Ishikawa (cell line): ENCODE results near the gene IFI30.

Experiments used
- CEBPB ChIP-seq: IDR thresholded peaks from 2 replicates; pipeline ENCODE4 v1.6.1; 2012
- CREB1 ChIP-seq: IDR thresholded peaks from 2 replicates; pipeline ENCODE4 v1.6.1; 2012; ENCODE audit warnings: low read depth
- EGR1 ChIP-seq: IDR thresholded peaks from 2 replicates; pipeline ENCODE4 v1.6.1; 2012
- EP300 ChIP-seq: IDR thresholded peaks from 2 replicates; pipeline ENCODE4 v1.6.1; 2012; ENCODE audit warnings: borderline replicate concordance
- FOXM1 ChIP-seq: IDR thresholded peaks from 2 replicates; pipeline ENCODE4 v1.6.1; 2012; ENCODE audit warnings: low read depth, borderline replicate concordance
- NFIC ChIP-seq: IDR thresholded peaks from 2 replicates; pipeline ENCODE4 v1.6.1; 2012
- RAD21 ChIP-seq: IDR thresholded peaks from 2 replicates; pipeline ENCODE4 v1.6.1; 2012; ENCODE audit warnings: low read depth
- TAF1 ChIP-seq: IDR thresholded peaks from 2 replicates; pipeline ENCODE4 v1.6.1; 2012; ENCODE audit warnings: low read depth, mild to moderate bottlenecking
- TCF12 ChIP-seq: IDR thresholded peaks from 2 replicates; pipeline ENCODE4 v1.6.1; 2012; ENCODE audit warnings: low read depth
- TEAD4 ChIP-seq: IDR thresholded peaks from 2 replicates; pipeline ENCODE4 v1.6.1; 2012
- YY1 ChIP-seq: IDR thresholded peaks from 2 replicates; pipeline ENCODE4 v1.6.1; 2012; ENCODE audit warnings: low read depth
- ZBTB7A ChIP-seq: IDR thresholded peaks from 2 replicates; pipeline ENCODE4 v1.6.1; 2012; ENCODE audit warnings: low read depth
- TF ChIP-seq, protein P1 (sequence below): IDR thresholded peaks from 2 replicates; pipeline ENCODE4 v1.6.1; 2012
- TF ChIP-seq, protein P2 (sequence below): IDR thresholded peaks from 2 replicates; pipeline ENCODE4 v1.6.1; 2012
- TF ChIP-seq, protein P3 (sequence below): IDR thresholded peaks from 2 replicates; pipeline ENCODE4 v1.6.1; 2012; ENCODE audit warnings: low read depth, mild to moderate bottlenecking

Gene IFI30

DNA sequence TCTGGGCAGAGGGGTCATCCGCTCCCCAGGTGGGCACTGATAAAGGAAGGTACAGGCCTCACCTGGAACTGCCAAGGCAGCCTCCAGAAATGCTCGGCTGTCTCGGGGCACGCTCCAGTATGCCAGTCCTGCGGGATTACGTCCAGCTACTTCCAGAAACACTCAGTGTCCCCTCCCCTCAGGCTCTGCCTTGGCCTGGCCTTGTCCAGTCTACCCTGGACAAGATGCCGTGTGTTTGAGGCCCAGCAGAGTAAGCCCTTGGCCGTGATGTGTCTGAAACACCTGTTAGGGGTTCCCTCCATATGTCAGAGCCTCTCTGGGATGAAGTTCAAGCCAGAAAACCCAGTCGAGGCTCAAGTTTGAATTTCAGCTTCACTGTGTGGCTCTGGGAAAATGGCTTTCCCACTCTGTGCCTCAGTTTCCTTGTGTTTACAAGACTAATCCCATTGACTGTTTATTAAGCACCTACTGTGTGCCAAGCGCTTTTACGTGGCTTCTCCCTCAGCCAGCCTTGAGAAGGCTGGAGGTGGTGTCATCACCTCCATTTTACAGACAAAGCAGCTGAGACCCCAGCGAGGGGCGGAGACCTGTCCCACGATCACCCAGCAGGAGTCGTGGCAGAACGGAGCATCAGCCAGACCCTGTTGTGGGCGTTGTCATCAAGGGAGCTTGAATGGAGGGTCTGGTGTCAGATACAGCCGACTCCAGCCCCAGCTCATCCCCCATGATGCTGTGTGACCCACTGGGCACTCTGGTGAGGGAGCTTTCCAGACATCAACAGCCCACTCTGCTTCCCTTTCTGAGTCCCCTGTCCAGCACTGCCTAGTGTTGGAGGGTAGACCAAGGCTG lies 22.6 kb upstream of the IFI30 start:
- TF ChIP-seq FOXM1 = no peak
- no peak for TF ChIP-seq ZBTB7A
- TF ChIP-seq RAD21 = no peak
- no peak for TF ChIP-seq EP300
- TF ChIP-seq EGR1 = no peak

DNA sequence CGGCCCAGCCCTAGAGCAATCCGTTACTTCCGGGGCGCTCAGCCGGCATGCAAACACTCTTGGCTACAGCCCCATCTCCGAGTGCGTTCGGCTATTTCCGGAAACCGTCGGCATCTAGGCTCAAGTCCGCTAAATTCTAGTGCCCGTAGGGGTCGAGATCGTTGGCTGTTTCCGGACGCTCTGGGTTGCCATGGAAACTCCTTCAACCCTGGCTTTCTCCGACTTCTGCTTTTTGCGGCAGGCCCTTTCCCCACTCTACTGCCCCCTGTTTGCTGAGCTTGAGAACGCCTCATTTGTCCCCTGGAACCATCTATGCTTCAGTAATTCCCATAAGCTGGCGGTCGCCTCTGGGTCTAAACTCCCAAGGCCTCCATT lies 21.2 kb upstream of the IFI30 start:
- TF ChIP-seq CEBPB (no peak), YY1 (peak; percentile 8; the same call in 1 of the 2 replicates), ZBTB7A (no peak; the same call in 1 of the 2 replicates), EGR1 (no peak), EP300 (no peak), TCF12 (no peak), FOXM1 (no peak), NFIC (no peak), RAD21 (peak; percentile 22; the same call in 1 of the 2 replicates), CREB1 (no peak), TAF1 (no peak; the same call in 1 of the 2 replicates), TEAD4 (peak; percentile 38; the same call in 1 of the 2 replicates)
- TF ChIP-seq, protein P1, sequence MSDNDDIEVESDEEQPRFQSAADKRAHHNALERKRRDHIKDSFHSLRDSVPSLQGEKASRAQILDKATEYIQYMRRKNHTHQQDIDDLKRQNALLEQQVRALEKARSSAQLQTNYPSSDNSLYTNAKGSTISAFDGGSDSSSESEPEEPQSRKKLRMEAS = no peak
- TF ChIP-seq, protein P2, sequence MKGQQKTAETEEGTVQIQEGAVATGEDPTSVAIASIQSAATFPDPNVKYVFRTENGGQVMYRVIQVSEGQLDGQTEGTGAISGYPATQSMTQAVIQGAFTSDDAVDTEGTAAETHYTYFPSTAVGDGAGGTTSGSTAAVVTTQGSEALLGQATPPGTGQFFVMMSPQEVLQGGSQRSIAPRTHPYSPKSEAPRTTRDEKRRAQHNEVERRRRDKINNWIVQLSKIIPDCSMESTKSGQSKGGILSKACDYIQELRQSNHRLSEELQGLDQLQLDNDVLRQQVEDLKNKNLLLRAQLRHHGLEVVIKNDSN = no peak
- TF ChIP-seq, protein P3, sequence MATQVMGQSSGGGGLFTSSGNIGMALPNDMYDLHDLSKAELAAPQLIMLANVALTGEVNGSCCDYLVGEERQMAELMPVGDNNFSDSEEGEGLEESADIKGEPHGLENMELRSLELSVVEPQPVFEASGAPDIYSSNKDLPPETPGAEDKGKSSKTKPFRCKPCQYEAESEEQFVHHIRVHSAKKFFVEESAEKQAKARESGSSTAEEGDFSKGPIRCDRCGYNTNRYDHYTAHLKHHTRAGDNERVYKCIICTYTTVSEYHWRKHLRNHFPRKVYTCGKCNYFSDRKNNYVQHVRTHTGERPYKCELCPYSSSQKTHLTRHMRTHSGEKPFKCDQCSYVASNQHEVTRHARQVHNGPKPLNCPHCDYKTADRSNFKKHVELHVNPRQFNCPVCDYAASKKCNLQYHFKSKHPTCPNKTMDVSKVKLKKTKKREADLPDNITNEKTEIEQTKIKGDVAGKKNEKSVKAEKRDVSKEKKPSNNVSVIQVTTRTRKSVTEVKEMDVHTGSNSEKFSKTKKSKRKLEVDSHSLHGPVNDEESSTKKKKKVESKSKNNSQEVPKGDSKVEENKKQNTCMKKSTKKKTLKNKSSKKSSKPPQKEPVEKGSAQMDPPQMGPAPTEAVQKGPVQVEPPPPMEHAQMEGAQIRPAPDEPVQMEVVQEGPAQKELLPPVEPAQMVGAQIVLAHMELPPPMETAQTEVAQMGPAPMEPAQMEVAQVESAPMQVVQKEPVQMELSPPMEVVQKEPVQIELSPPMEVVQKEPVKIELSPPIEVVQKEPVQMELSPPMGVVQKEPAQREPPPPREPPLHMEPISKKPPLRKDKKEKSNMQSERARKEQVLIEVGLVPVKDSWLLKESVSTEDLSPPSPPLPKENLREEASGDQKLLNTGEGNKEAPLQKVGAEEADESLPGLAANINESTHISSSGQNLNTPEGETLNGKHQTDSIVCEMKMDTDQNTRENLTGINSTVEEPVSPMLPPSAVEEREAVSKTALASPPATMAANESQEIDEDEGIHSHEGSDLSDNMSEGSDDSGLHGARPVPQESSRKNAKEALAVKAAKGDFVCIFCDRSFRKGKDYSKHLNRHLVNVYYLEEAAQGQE = no peak

DNA sequence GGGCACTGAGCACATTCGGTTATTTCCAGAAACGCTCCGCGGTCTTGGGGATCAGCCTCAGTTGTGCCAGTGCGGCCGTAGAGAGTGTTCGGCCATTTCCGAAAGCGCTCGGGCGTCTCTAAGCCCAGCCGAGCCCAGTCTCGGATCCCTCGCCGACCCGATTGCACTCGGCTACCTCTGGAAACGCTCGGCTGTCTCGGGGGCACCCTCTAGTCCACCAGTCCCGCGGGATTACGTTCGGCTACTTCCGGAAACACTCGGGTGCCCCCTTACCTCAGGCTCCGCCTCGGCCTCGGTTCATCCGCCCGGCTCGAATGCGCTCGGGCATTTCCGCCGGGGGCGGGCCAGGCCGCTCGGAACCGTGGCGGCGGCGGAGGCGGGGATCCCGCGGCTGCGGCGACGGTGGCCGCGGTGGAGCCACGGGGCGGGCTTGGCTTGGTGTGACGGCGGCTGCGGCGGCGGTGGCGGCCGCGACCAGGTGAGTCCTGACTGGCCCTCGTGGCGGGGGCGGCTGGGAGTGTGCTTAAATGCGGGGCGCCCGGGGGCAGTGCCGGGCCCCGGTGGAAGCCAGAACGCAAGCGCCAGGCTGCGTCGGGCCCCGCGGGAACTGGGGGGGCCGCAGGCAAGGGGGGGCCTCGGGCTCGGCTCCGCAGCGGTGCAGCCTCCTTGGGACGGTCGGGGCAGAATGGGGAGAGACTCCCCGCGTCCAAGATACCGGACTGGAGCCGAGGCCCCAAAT lies 20.6 kb upstream of the IFI30 start, which contains the start of gene PIK3R2:
PIK3R2 (plus strand) TSS at position 347 of the 739 bp plus-strand sequence. CDS start 2,717 bp downstream, outside the sequence.
- peak; percentile 14; the same call in 1 of the 2 replicates for TF ChIP-seq TAF1
- no peak for TF ChIP-seq YY1
- TF ChIP-seq EGR1 = no peak
- no peak for TF ChIP-seq CREB1
- TF ChIP-seq, protein P1 = peak; percentile 55; the same call in 1 of the 2 replicates
- peak; percentile 44; the same call in 1 of the 2 replicates for TF ChIP-seq ZBTB7A
- TF ChIP-seq EP300 = peak; percentile 26; the same call in 1 of the 2 replicates

DNA sequence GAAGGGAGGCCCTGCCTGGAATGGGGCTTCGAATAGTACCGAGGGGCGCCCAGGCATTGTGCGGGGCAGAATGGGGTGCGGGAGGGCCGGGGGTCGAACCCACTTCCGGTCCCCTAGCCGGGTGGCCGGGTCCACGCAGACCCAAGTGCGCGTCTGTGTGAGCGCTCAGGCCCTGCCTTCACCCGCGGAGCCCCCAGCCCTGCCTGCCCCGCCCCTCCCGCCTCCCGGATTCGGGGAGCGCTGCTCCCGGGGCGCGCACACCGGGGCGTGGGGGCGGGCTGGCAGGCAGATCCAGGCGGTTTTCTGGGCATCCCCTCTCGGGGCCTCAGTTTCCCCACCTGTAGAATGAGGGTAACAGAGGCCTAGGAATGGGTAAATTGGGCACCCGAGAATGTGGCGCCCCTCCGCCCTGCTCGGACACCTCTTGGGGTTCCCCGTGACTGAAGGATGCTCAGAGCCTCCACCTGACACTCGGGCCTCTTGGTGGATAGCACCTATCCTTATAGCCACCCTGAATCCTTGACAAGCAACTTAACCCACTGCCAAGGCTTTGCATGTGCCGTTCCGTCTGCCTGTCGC lies 20.0 kb upstream of the IFI30 start:
- TF ChIP-seq TAF1 (no peak), EP300 (no peak), TEAD4 (no peak), TCF12 (no peak), YY1 (no peak)
- TF ChIP-seq, protein P1 = no peak

DNA sequence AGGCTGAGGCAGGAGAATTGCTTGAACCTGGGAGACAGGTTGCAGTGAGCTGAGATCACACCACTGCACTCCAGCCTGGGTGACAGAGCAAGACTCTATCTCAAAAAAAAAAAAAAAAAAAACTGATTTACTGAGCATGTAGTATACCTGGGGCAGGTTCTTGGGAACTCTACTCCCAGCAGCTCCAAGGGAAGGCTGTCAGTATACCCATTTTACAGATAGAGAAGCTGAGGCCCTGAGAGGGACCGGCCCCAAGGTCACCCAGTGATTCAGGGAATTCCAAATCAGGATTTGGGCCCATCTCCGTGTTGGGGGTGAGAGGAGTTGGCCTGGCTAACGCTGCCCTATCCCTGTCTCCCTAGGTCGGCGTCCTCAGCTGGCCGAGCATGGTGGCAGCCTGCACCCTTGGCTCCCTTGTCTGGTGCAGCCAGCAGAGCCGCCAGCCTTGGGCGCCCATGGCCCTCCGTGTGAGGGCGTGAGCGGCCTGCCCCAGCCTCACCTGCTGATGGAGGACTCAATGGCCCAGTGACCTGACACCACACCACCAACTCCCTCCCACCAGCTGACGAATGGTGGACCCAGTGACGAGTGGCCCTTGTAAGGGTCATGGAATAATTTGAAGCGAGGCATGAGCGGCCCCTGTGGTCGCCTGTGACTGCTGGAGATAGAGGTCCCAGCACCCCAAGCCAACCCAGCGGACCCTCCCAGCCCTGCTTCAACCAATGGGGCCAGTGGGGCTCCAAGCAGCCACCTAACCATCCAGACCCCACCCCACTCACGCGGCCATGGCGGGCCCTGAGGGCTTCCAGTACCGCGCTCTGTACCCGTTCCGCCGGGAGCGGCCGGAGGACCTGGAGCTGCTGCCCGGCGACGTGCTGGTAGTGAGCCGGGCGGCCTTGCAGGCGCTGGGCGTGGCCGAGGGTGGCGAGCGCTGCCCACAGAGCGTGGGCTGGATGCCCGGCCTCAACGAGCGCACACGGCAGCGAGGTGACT lies 18.2 kb upstream of the IFI30 start:
- TF ChIP-seq, protein P1 = no peak
- TF ChIP-seq CEBPB = no peak
- TF ChIP-seq NFIC = peak; percentile 46; the same call in 1 of the 2 replicates
- TF ChIP-seq EGR1 = peak; percentile 78

DNA sequence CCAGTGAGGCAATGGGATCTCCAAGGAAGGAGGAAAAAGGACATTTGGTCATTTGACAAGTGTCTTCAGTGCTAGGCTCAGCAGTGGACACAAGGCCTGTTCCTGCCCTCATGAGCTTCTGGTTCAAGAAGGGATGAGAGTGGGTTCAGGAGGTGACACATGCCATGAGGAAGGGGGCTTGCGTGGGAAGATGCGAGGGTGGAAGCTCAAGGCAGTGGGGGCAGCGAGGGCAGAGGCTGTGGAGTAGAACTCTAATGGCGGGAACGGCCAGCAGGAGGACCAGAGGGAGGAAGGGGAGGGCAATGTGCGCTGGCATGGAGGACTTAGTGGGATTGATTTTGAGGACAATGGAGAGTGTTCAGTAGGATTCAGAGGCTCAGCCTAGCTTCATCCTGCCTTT lies 17.3 kb upstream of the IFI30 start:
- TF ChIP-seq ZBTB7A (0 out of 2 replicates have a peak, but pooled peaks have one; percentile 22), CEBPB (no peak), TEAD4 (no peak)
